GM10266 (cell line): Measurements from ENCODE around the gene PPP2R5E.
A peak's percentile ranks its signal among the peaks of the same experiment; 100 is the strongest.
"Not testable (repeated sequence)": the region's sequence is repeated elsewhere in the genome, so short reads cannot be mapped to it uniquely, and the experiment has no call there.

Experiments
- DNase-seq: peaks from one replicate; pipeline ENCODE4 v3.0.0; 2012; ENCODE audit errors: extremely low spot score
- CTCF ChIP-seq: IDR thresholded peaks from 2 replicates; pipeline ENCODE4 v1.5.1; 2012; ENCODE audit warnings: mild to moderate bottlenecking, low read depth; ENCODE audit not compliant: control insufficient read depth, insufficient read depth; ENCODE audit errors: missing control alignments

Gene PPP2R5E

GRCh38 chr14:63383776-63384367, 159.3 kb downstream of the PPP2R5E start:
- TF ChIP-seq CTCF = no peak
- peak; percentile 24 for DNase-seq

- no peak for DNase-seq
- no peak for TF ChIP-seq CTCF
Observed at GRCh38 chr14:63378444-63378843, 164.7 kb downstream of the PPP2R5E start.

GRCh38 chr14:63375769-63376168, 167.4 kb downstream of the PPP2R5E start:
- DNase-seq = no peak
- no peak for TF ChIP-seq CTCF

- not testable (repeated sequence) for DNase-seq
Observed at GRCh38 chr14:63371613-63372012, 171.6 kb downstream of the PPP2R5E start.

GRCh38 chr14:63371033-63371432, 172.1 kb downstream of the PPP2R5E start:
- no peak for DNase-seq
- no peak for TF ChIP-seq CTCF

GRCh38 chr14:63367742-63368364, 175.3 kb downstream of the PPP2R5E start:
- TF ChIP-seq CTCF = no peak

GRCh38 chr14:63362389-63362819, 180.8 kb downstream of the PPP2R5E start:
- no peak for TF ChIP-seq CTCF
- DNase-seq = no peak

More at GRCh38 chr14:63367742-63368364, 175.3 kb downstream of the PPP2R5E start:
- no peak for DNase-seq

- DNase-seq = peak; percentile 13
- peak; percentile 18 for TF ChIP-seq CTCF
Observed at GRCh38 chr14:63361790-63362189, 181.4 kb downstream of the PPP2R5E start.
